HG02642 (cell line): ENCODE measurements around the gene ZNF418.
"Not testable (repeated sequence)": the region's sequence is repeated elsewhere in the genome, so short reads cannot be mapped to it uniquely, and the experiment has no call there.

ENCODE experiments used
- ATAC-seq: cut with Tn5 transposase; IDR thresholded peaks from one replicate; pipeline ENCODE4 v1.9.1; 2021; ENCODE audit warnings: mild to moderate bottlenecking; ENCODE audit not compliant: unreplicated experiment, poor library complexity

ZNF418 gene

GRCh38 chr19:57890706-57891105 is 44.5 kb downstream of the ZNF418 start:
- ATAC-seq, result not testable (repeated sequence)

DNA sequence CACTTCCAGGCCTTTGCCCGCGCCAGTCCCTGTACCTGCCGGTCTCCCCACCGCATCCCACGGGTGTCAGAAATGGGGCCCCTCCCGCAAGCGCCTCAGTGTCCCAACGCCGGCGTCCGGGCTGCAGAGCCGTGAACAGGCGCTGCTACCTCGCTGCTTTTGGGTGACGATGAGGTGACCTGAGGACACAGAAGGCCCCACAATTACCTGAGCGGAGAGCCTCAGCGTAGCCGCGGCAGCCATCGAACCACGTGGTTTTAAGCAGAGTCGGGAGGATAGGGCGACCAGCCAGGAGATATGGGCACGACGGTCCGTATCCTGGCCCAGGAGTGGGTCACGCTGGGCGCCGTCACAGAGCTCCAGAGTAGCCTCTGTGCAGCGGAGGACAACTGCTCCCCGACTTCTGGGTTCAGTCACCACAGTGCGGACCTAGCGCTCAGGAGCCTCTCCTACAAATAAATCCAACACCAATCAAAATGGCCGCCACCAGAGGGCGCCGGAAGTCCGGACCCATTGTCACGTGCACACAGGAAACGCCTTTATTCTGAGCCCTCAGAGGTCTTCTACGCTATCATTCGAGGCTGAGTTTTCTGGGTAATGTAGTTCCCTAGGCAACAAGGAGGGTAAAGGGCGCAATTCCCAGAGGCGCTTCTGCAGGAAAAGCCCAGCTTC is 46.5 kb downstream of the ZNF418 start, which contains the start of gene ZNF814:
Gene ZNF814 (minus strand): TSS at position 478 of the 672 bp plus-strand sequence. CDS start 235 bp downstream, at position 243.
- ATAC-seq, result peak; percentile 78

DNA sequence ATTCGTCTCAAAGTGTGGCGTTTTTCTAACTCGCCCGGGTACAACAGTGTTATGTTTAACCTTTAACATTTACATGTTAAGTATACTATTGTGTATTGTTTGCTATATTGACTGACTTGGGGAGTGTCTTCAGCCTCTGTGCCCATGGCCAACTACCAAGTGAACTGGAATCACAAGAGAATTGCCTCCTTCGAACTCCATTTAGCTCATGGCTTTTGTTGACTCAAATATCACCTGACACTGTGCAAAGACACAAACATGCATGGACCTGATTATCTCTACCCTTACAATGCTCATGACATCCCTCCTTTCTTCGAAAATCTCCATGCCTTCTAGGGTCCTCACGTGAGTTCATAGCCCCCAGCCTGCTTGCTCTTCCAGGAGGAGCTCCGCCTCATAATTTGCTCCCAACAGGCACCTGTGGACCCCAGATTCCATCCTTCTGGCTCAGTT is 47.1 kb downstream of the ZNF418 start:
- no peak for ATAC-seq

DNA sequence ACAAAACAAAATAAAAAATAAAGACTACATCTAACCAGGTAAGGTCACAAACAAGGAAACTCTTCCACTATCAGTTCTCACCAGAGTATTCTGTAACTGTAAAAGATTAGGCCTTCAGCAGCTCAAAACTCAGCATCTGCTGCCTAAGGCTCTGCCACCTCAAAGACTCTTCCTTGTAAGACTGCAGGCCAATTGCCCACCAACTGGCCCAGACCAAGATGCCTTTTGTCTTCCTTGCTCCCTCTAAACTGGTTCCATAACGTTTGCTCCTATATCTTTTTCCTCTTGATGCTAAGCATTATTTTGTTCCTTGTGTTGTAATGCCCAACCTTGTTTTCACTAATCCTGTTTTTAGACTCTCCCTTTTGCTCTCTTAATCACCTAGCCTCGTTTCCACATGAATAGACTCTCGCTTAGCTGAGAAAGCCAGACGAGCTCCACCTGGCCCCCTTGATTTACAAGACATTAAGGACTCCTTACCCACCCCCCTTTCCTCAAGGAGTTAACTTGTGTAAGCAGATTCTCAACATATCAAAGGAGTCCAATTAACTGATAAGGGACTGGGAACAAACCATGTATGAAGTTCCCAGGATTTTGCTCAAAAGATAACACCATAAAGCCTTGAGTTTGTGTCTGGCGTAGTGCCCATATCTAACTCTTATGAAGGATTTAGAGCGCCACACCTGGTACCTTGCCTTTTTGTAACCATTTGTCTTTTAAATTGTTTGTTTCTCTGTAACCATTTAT is 47.8 kb downstream of the ZNF418 start:
- ATAC-seq, result no peak

- ATAC-seq, result no peak
These were observed 49.2 kb downstream of the ZNF418 start for GRCh38 chr19:57886046-57886445.

DNA sequence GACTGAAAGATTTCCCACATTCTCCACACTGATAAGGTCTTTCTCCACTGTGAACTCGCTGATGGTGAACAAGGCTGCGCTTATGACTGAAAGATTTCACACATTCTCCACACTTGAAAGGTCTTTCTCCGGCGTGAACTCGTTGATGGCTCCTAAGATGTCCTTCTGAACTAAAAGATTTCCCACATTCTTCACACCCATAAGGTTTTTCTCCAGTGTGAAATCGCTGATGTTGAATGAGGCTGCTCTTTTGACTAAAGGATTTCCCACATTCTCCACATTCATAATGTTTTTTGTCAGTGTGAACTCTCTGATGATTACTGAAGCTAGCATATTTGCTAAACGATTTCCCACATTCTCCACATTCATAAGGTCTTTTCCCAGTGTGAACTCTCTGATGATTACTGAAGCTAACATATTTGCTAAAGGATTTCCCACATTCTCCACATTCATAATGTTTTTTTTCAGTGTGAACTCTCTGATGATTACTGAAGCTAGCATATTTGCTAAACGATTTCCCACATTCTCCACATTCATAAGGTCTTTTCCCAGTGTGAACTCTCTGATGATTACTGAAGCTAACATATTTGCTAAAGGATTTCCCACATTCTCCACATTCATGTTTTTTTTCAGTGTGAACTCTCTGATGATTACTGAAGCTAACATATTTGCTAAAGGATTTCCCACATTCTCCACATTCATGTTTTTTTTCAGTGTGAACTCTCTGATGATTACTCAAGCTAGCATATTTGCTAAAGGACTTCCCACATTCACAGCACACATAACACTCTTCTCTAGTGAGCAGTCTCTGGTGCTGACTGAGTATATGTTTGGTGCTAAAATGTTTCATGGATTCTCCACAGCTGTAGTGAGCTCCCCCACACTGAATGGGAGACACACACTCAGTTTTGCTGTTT is 61.1 kb downstream of the ZNF418 start:
- not testable (repeated sequence) for ATAC-seq

GRCh38 chr19:57872450-57872849 is 62.8 kb downstream of the ZNF418 start:
- no peak for ATAC-seq
